DMS79 (cell line): ENCODE results near the gene CYP8B1.
"Not testable (repeated sequence)": the region's sequence is repeated elsewhere in the genome, so short reads cannot be mapped to it uniquely, and the experiment has no call there.

Experiments
- DNase-seq: peaks from one replicate; lab custom pipeline; 2025; lab: John Stamatoyannopoulos, UW

Gene CYP8B1

GRCh38 chr3:42884324-42884723, 8.6 kb upstream of the CYP8B1 start:
- no peak for DNase-seq

- not testable (repeated sequence) for DNase-seq
These were observed 7.7 kb upstream of the CYP8B1 start for GRCh38 chr3:42883251-42883930.

- DNase-seq = peak; percentile 33
These were observed 5.1 kb upstream of the CYP8B1 start for GRCh38 chr3:42880601-42881451.

- DNase-seq = no peak
These were observed 4.5 kb upstream of the CYP8B1 start for GRCh38 chr3:42880183-42880582.

GRCh38 chr3:42877881-42878280, 2.2 kb upstream of the CYP8B1 start:
- DNase-seq = no peak

GRCh38 chr3:42876940-42877720, 1.5 kb upstream of the CYP8B1 start:
- DNase-seq = no peak

- no peak for DNase-seq
These were observed 722 bp upstream of the CYP8B1 start for GRCh38 chr3:42876401-42876800.

GRCh38 chr3:42874749-42875148, 930 bp downstream of the CYP8B1 start:
- DNase-seq = no peak

- DNase-seq = no peak
These were observed 2.3 kb downstream of the CYP8B1 start for GRCh38 chr3:42873221-42873982.

GRCh38 chr3:42872718-42873117, 3.0 kb downstream of the CYP8B1 start:
- no peak for DNase-seq

GRCh38 chr3:42871592-42872196, 4.0 kb downstream of the CYP8B1 start:
- peak; percentile 46 for DNase-seq

GRCh38 chr3:42868841-42869240, 6.8 kb downstream of the CYP8B1 start:
- DNase-seq = no peak

GRCh38 chr3:42867138-42867537, 8.5 kb downstream of the CYP8B1 start:
- DNase-seq = no peak

GRCh38 chr3:42865256-42865655, 10.4 kb downstream of the CYP8B1 start:
- DNase-seq = peak; percentile 34

- no peak for DNase-seq
These were observed 11.2 kb downstream of the CYP8B1 start for GRCh38 chr3:42864321-42864950.

- no peak for DNase-seq
These were observed 19.1 kb downstream of the CYP8B1 start for GRCh38 chr3:42856544-42856943.

- no peak for DNase-seq
These were observed 19.9 kb downstream of the CYP8B1 start for GRCh38 chr3:42855547-42856380.

- no peak for DNase-seq
These were observed 20.5 kb downstream of the CYP8B1 start for GRCh38 chr3:42855219-42855546.

- no peak for DNase-seq
These were observed 21.9 kb downstream of the CYP8B1 start for GRCh38 chr3:42853739-42854302.

GRCh38 chr3:42853056-42853455, 22.6 kb downstream of the CYP8B1 start:
- DNase-seq = no peak
